ENCODE results near the gene DTNA.

DNA sequence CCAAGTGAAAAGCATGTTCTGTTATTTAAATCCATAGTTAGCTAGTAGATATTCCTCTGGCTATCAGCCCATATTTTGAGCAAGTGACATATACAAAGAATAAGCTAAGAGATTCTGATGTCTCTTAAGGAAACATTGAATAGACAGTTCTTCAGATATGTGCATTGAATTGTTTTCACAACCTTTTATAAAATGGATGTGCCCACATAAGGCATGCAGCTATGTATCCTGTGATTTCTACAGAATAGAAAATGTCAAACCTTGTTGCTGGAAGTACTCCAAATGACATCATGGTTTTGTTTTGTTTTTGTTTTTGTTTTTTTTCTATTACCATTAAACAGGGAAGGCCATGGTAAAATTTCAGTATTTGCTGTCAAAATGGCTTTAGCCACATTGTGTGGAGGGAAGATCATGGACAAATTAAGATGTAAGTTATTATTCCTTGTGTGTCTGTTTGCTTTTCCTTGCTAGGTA lies 95.8 kb downstream of the DTNA start:
- TF ChIP-seq, protein P1, sequence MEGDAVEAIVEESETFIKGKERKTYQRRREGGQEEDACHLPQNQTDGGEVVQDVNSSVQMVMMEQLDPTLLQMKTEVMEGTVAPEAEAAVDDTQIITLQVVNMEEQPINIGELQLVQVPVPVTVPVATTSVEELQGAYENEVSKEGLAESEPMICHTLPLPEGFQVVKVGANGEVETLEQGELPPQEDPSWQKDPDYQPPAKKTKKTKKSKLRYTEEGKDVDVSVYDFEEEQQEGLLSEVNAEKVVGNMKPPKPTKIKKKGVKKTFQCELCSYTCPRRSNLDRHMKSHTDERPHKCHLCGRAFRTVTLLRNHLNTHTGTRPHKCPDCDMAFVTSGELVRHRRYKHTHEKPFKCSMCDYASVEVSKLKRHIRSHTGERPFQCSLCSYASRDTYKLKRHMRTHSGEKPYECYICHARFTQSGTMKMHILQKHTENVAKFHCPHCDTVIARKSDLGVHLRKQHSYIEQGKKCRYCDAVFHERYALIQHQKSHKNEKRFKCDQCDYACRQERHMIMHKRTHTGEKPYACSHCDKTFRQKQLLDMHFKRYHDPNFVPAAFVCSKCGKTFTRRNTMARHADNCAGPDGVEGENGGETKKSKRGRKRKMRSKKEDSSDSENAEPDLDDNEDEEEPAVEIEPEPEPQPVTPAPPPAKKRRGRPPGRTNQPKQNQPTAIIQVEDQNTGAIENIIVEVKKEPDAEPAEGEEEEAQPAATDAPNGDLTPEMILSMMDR (conservative IDR thresholded peaks at IDR 0.05; ENCODE audit: low read depth, low read length), result no peak
- no peak for TF ChIP-seq EZH2phosphoT487 (IDR thresholded peaks at IDR 0.05; ENCODE audit: borderline replicate concordance, low read length)

Data from PC-3 (cell line).